Omental fat pad (tissue), 4 donors: ENCODE results near the gene ABHD8. TPM values are rescaled to one million over a fixed set of nuclear protein-coding genes. Genes with fewer than 3 reads are reported as not detected.

Source experiments
- ATAC-seq: fragments of 150-250 bp; one replicate; pipeline ENCODE4 v1.9.1; 2016; ENCODE audit warnings: mild to moderate bottlenecking, moderate library complexity; ENCODE audit not compliant: low FRiP score
- DNase-seq: peaks from one replicate; pipeline ENCODE4 v3.0.0-alpha.2; 2019; ENCODE audit warnings: low spot score
- total RNA-seq, 4 donors: library from RNA; depleted of rRNA; stranded (reverse); fragments of >200 nt; gene quantifications; one replicate each; pipeline ENCODE4 v1.1.0, GENCODE V29; 2016
- TF ChIP-seq, protein P1 (sequence below), 3 donors: fragments of 450-650 bp; IDR thresholded peaks; one replicate each; pipeline ENCODE4 v1.5.1; 2016 to 2017; ENCODE audit warnings: antibody characterized with exemption in 3 of 3, mild to moderate bottlenecking in 3 of 3, moderate library complexity in 2 of 3

ABHD8 gene
- total RNA-seq, 4 donors from 2014 or later: 6.1 to 13.2 (median 11.1) TPM

DNA sequence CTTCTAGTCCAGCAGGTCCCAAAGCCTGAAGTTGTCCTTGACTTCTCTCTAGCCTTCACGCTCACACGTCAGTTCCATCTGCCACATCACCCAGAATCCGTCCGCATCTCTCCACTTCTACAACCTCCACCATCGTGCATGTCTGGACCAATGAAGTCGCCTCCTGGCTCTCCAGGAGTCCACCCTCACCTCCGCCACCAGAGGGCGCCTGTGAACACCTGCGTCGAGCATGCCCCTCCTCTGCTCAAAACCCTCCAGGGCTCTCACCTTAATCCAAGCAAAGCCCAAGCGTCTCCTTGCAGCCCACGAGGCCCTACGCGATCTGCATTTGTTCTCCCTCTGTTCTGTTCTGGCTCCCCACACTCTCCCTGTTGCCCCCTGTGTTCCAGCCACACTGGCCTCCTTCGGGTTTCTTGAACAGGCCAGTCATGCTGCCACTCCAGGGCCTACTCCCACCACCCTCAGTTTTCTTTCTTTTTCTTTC is 42.3 kb downstream of the ABHD8 start:
- DNase-seq: peak; percentile 63
- peak; percentile 38 for ATAC-seq
- TF ChIP-seq, protein P1, sequence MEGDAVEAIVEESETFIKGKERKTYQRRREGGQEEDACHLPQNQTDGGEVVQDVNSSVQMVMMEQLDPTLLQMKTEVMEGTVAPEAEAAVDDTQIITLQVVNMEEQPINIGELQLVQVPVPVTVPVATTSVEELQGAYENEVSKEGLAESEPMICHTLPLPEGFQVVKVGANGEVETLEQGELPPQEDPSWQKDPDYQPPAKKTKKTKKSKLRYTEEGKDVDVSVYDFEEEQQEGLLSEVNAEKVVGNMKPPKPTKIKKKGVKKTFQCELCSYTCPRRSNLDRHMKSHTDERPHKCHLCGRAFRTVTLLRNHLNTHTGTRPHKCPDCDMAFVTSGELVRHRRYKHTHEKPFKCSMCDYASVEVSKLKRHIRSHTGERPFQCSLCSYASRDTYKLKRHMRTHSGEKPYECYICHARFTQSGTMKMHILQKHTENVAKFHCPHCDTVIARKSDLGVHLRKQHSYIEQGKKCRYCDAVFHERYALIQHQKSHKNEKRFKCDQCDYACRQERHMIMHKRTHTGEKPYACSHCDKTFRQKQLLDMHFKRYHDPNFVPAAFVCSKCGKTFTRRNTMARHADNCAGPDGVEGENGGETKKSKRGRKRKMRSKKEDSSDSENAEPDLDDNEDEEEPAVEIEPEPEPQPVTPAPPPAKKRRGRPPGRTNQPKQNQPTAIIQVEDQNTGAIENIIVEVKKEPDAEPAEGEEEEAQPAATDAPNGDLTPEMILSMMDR (IDR thresholded peaks at IDR 0.05): peak in 1 of 3 donors; percentile 38

DNA sequence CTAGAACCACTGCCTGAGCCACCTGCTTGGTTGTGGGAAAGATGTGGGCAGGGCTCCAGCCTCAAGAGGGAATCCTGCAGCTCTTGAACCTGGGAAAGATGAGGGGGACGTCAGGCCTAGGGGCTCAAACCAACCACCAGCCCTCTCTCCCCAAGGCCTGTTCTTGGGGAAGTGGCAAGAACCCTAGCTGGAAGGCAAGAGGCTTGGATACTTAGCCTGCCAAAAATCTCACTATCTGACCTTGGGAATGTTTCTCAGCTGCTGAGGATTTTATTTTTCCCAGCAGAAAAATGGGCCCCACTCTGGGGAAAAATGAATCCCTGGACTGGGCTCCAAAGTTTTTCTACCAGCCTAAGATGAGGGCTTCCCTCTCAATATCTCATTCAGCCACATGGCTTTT is 43.3 kb downstream of the ABHD8 start:
- no peak for DNase-seq
- TF ChIP-seq, protein P1 (IDR thresholded peaks at IDR 0.05): no peak
- no peak for ATAC-seq

DNA sequence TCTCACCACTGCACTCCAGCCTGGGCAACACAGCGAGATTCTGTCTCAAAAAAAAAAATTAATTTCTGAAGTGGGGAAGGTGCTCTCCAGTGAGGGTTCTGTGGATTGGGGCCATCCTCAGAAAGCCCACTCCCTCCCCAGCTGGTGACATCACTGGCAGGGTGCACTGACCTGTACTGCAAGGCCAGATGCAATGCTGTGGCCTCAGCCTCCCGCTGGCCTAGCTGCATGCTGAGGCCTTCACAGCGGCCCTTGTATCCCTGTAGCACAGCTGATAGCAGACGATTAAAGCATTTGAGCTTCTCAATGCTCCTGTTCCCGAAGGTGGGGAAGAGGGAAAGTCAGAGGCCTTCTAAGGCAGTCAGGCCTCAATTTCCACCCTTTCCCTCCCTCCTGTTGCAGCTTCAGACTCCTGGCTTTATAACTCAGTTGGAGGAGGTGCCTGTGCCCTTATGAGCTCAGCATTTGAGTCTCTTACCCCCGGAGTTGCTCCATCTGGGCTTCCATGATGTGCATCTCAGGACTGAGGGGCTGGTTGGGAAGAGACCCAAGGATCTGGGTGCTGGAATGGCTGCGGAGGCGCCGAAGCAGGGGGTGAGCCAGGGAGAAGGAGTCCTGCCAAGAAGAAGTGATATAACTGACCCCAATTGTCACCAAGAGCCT is 44.0 kb downstream of the ABHD8 start:
- ATAC-seq: no peak
- TF ChIP-seq, protein P1 (IDR thresholded peaks at IDR 0.05): no peak

DNA sequence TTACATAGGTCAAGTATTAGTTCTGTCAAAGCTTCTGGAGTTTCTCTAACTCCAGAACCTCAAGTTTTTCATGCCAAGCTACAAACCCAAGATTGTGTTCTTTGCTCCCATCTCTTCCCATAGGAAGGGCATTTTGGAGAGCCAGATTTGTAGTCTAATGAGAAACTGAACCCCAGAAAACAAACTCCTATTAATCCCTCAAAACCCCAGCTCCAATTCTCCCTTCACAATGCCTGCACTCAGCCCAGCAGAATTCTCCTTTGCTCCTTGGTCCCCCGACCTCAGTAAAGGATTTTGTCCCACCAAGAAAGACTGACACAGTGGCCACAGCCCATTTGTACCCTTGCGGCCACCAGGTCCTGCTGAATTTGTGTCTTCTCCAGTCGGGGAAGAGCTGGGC is 47.1 kb downstream of the ABHD8 start:
- ATAC-seq (no peak), DNase-seq (no peak)
- TF ChIP-seq, protein P1 (IDR thresholded peaks at IDR 0.05): no peak

More for the DNA sequence above, 44.0 kb downstream of the ABHD8 start:
- DNase-seq: no peak

DNA sequence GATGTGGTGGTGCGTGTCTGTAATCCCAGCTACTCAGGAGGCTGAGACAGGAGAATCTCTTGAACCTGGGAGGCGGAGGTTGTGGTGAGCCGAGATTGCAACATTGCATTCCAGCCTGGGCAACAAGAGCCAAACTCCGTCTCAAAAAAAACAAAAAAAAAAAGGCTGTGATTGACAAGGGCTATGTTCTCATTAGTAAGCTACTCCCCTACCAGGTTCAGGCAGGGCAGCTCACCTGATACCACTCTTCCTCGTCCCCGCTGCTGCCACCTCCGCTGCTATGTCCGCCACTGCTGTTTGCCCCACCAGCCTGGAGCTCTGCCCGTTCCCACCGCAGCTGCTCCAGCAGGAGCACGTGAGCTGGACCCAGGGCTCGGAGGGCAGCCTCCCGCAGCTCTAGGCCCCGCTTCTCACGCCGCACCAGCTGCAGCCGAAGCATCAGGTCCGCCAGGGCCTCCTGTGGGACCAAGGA is 48.0 kb downstream of the ABHD8 start:
- no peak for ATAC-seq
- DNase-seq: no peak
- TF ChIP-seq, protein P1 (IDR thresholded peaks at IDR 0.05): no peak

DNA sequence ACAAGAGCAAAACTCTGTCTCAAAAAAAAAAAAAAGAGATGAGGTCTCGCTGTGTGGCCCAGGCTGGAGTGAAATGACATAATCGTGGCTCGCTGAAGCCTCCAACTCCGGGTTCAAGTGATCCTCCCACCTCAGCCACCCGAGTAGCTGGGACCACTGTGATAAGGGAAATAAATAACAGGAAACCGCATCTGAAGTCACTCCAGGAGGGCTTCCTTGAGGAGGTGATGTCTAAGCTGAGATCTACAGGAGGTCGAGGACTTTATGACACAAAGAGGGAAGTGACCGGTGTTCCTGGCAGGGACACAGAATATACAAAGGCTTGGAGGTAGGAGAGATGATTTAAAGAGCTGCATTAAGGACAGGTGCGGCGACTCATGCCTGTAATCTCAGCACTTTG is 48.6 kb downstream of the ABHD8 start:
- TF ChIP-seq, protein P1 (IDR thresholded peaks at IDR 0.05): no peak
- DNase-seq: no peak
- no peak for ATAC-seq
